Esophagus muscularis mucosa (tissue), 4 donors: ENCODE measurements around the gene CAV1. TPM values are rescaled to one million over a fixed set of nuclear protein-coding genes. Genes with fewer than 3 reads are reported as not detected.
A peak's percentile ranks its signal among the peaks of the same experiment; 100 is the strongest.
"Not testable (repeated sequence)": the region's sequence is repeated elsewhere in the genome, so short reads cannot be mapped to it uniquely, and the experiment has no call there.

ENCODE experiments used
- DNase-seq: peaks from one replicate; pipeline ENCODE4 v3.0.0-alpha.2; 2017; ENCODE audit errors: extremely low spot score
- H3K27ac ChIP-seq, 4 donors: fragments of 200-600 bp; sonication (generic); replicated peaks in 1 of 4; 1 replicate in 3 of 4; 2 replicates in 1 of 4; pipeline ENCODE4 v1.5.1; 2016 to 2019; ENCODE audit warnings: mild to moderate bottlenecking in 1 of 4
- H3K27me3 ChIP-seq, 4 donors: fragments of 200-600 bp; sonication (generic); one replicate each; pipeline versions ENCODE4 v1.5.1 to v1.6.0; 2016 to 2019
- H3K36me3 ChIP-seq, 4 donors: fragments of 200-600 bp; sonication (generic); one replicate each; pipeline ENCODE4 v1.5.1; 2016 to 2019
- H3K4me1 ChIP-seq, 4 donors: fragments of 200-600 bp; sonication (generic); one replicate each; pipeline ENCODE4 v1.5.1; 2016 to 2019
- H3K4me3 ChIP-seq, 4 donors: fragments of 200-600 bp; sonication (generic); 1 replicate in 2 of 4; 2 replicates in 2 of 4; pipeline ENCODE4 v1.5.1; 2016 to 2019; ENCODE audit warnings: mild to moderate bottlenecking in 4 of 4, moderate library complexity in 1 of 4
- H3K9me3 ChIP-seq, 4 donors: fragments of 200-600 bp; sonication (generic); 1 replicate in 3 of 4; 2 replicates in 1 of 4; pipeline ENCODE4 v1.5.1; 2016 to 2019
- CTCF ChIP-seq, 3 experiments: fragments of 200-600 bp in 2 of 3; fragments of 450-650 bp in 1 of 3; sonication (generic) in 2 of 3; IDR thresholded peaks; one replicate each; pipeline ENCODE4 v1.5.1; 2017 to 2019; ENCODE audit warnings: antibody characterized with exemption in 3 of 3, mild to moderate bottlenecking in 2 of 3, moderate library complexity in 1 of 3
- EP300 ChIP-seq: sonication (generic); formaldehyde crosslinking; IDR thresholded peaks from one replicate; pipeline ENCODE4 v1.6.1; 2017; ENCODE audit warnings: antibody characterized with exemption
- POLR2A ChIP-seq: fragments of 450-650 bp; IDR thresholded peaks from one replicate; pipeline ENCODE4 v1.6.1; 2017; ENCODE audit warnings: antibody characterized with exemption, moderate library complexity, mild to moderate bottlenecking, low read depth
- POLR2AphosphoS5 ChIP-seq, 2 donors: sonication (generic); formaldehyde crosslinking; IDR thresholded peaks; one replicate each; pipeline ENCODE4 v1.6.1; 2017; ENCODE audit warnings: antibody characterized with exemption in 2 of 2
- WGBS: methylation state at CpG from one replicate; pipeline ENCODE4 v1.1.5; 2018; 5-methylcytosine and 5-hydroxymethylcytosine counted together
- intact Hi-C: fragments of 100-400 bp; cut with DNase I; formaldehyde crosslinking; loops from one replicate; pipeline ENCODE4 v1.15.1; 2023
- total RNA-seq, 4 donors: library from RNA; depleted of rRNA; stranded (reverse); fragments of >200 nt; gene quantifications; one replicate each; pipeline versions ENCODE4 v1.1.0 to v1.2.1, GENCODE V29; 2016

Gene CAV1, protein sequence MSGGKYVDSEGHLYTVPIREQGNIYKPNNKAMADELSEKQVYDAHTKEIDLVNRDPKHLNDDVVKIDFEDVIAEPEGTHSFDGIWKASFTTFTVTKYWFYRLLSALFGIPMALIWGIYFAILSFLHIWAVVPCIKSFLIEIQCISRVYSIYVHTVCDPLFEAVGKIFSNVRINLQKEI
- total RNA-seq = 100 to 1,000 TPM; 434 to 638 (median 591) TPM

DNA sequence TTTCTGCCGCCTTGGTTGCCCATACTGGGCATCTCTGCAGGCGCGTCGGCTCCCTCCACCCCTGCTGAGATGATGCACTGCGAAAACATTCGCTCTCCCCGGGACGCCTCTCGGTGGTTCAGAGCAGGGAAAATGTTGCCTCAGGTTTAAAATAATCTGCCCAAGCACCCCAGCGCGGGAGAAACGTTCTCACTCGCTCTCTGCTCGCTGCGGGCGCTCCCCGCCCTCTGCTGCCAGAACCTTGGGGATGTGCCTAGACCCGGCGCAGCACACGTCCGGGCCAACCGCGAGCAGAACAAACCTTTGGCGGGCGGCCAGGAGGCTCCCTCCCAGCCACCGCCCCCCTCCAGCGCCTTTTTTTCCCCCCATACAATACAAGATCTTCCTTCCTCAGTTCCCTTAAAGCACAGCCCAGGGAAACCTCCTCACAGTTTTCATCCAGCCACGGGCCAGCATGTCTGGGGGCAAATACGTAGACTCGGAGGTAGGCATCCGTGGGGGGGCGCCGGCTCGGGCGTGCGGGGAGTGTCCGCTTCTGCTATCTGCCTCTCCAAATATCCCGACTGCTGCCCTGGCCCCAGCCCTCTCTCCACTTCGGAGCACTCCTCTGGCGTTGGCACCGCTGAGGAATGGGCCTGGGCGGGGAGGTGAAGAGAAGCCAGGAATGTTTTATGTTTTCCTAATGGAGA lies at the start of gene CAV1:
Gene CAV1 (plus strand): TSS at position 428 of the 689 bp plus-strand sequence. CDS start 27 bp downstream, at position 455.
- DNase-seq = no peak
- H3K4me1 ChIP-seq = peaks cover 30 to 56% (median 52%) of the 10 kb centered on the region in 4 donors
- under 1% methylated on average over 22 of the region's 42 CpGs for WGBS
- H3K36me3 ChIP-seq = peaks cover 0 to 23% (median 16%) of the 10 kb centered on the region in 4 donors
- no peaks in the 10 kb centered on the region for H3K27me3 ChIP-seq
- peak within 1 kb of the TSS; percentile 65 to 91 (median 81) for H3K4me3 ChIP-seq
- TF ChIP-seq EP300 (no peak), POLR2AphosphoS5 (IDR thresholded peaks at IDR 0.05) (peak; percentile 93 to 96), CTCF (IDR thresholded peaks at IDR 0.05) (peak; percentile 32 to 41 (median 35)), POLR2A (peak; percentile 32)
- H3K9me3 ChIP-seq = no peaks in the 10 kb centered on the region
- H3K27ac ChIP-seq = peak within 1 kb of the TSS; percentile 91 to 99 (median 96)
- intact Hi-C loops = loop anchor here (2.0 to 10.0 kb wide), 4 partner anchors 63 to 266 kb away; no protein-coding TSS in a partner anchor

DNA sequence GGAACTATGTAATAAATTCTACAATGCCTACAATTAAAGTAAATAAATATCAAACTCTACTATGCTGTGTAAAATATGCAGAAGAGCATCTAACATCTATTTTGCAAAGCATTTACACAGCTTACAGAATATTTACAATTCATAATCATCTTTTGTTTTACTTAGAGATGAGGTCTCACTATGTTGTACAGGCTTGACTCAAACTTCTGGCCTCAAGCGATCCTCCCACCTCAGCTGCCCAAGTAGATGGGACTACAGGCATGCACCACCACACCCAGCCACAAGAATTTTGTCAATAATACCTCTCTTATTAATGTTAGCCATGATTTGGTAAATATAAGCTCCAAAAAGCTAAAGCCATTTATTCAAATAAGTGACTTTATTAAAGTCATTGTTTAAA lies 47.2 kb upstream of the CAV1 start:
- DNase-seq = no peak
- Histone ChIP-seq H3K4me1 (peaks cover 0 to 13% (median 5%) of the 10 kb centered on the region in 4 donors), H3K4me3 (no peak overlapping the region), H3K27ac (no peak overlapping the region), H3K9me3 (no peaks in the 10 kb centered on the region), H3K36me3 (no peaks in the 10 kb centered on the region), H3K27me3 (no peaks in the 10 kb centered on the region)
- no peak for TF ChIP-seq EP300
- TF ChIP-seq POLR2A = no peak
- no peak for TF ChIP-seq CTCF (IDR thresholded peaks at IDR 0.05)
- no peak for TF ChIP-seq POLR2AphosphoS5 (IDR thresholded peaks at IDR 0.05)
- WGBS = 100% methylated on average over 1 of the region's 1 CpG
- intact Hi-C loops = no loop called here

GRCh38 chr7:116478834-116479233 lies 46.0 kb upstream of the CAV1 start:
- Histone ChIP-seq H3K4me1 (peaks cover 0 to 13% (median 5%) of the 10 kb centered on the region in 4 donors), H3K36me3 (no peaks in the 10 kb centered on the region), H3K27ac (no peak overlapping the region), H3K4me3 (no peak overlapping the region), H3K9me3 (no peaks in the 10 kb centered on the region), H3K27me3 (no peaks in the 10 kb centered on the region)
- intact Hi-C loops = no loop called here
- 76% methylated on average over 2 of the region's 2 CpGs for WGBS
- DNase-seq = no peak
- TF ChIP-seq POLR2A (no peak), CTCF (IDR thresholded peaks at IDR 0.05) (no peak), EP300 (no peak), POLR2AphosphoS5 (IDR thresholded peaks at IDR 0.05) (no peak)

- Histone ChIP-seq H3K36me3 (no peaks in the 10 kb centered on the region), H3K27ac (no peak overlapping the region), H3K4me1 (no peaks in the 10 kb centered on the region), H3K4me3 (no peak overlapping the region), H3K9me3 (no peaks in the 10 kb centered on the region), H3K27me3 (no peaks in the 10 kb centered on the region)
- TF ChIP-seq CTCF (IDR thresholded peaks at IDR 0.05) = no peak
- TF ChIP-seq POLR2AphosphoS5 (IDR thresholded peaks at IDR 0.05) = no peak
- TF ChIP-seq EP300 = no peak
- no peak for TF ChIP-seq POLR2A
- WGBS = 56% methylated on average over 2 of the region's 2 CpGs
- intact Hi-C loops = no loop called here
- DNase-seq = no peak
Measured at GRCh38 chr7:116483271-116483942, 41.4 kb upstream of the CAV1 start.

DNA sequence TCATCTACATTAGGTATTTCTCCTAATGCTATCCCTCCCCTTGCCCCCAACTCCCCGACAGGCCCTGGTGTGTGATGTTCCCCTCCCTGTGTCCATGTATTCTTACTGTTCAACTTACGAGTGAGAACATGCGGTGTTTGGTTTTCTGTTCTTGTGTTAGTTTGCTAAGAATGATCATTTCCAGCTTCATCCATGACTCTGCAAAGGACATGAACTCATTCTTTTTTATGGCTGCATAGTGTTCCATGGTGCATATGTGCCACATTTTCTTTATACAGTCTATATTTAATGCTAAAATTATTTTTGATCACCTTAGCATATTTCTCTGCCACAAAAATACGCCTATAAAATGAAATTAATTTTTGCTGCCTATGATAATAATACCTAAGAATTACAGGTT lies 40.4 kb upstream of the CAV1 start:
- DNase-seq, intact Hi-C loops, H3K4me3 ChIP-seq, H3K4me1 ChIP-seq, H3K36me3 ChIP-seq, H3K27me3 ChIP-seq, H3K9me3 ChIP-seq, H3K27ac ChIP-seq: not testable (repeated sequence)
- WGBS = 96% methylated on average over 4 of the region's 4 CpGs
